Activated CD8-positive, alpha-beta memory T cell treated with anti-CD3 and anti-CD28 coated beads, Interleukin-2, amount 10 ng/mL, durations not matched to agents 7 days and 5 days (primary cell): Measurements from ENCODE around the gene VSTM1. TPM values are rescaled to one million over a fixed set of nuclear protein-coding genes. Genes with fewer than 3 reads are reported as not detected.
A peak's percentile ranks its signal among the peaks of the same experiment; 100 is the strongest.
"Not testable (repeated sequence)": the region's sequence is repeated elsewhere in the genome, so short reads cannot be mapped to it uniquely, and the experiment has no call there.

ENCODE experiments used
- ATAC-seq: fragments of 150-1000 bp; cut with Tn5 transposase; one replicate; pipeline ENCODE4 v1.10.0; 2021; ENCODE audit warnings: moderate library complexity
- CTCF ChIA-PET: fragments of 350-600 bp; sonication (Branson Sonifier 250); formaldehyde crosslinking; loops from one replicate; lab custom pipeline; 2021; ENCODE audit warnings: antibody characterized with exemption; lab: Charles Lee
- DNase-seq: peaks from one replicate; pipeline ENCODE4 v3.0.0-alpha.2; 2020
- H3K27ac Mint-ChIP-seq: one replicate; pipeline ENCODE4 v1.8.0; 2021; ENCODE audit warnings: mild to moderate bottlenecking, mixed read lengths
- H3K27me3 Mint-ChIP-seq: one replicate; pipeline ENCODE4 v1.8.0; 2021; ENCODE audit warnings: mixed read lengths
- H3K36me3 Mint-ChIP-seq: one replicate; pipeline ENCODE4 v1.8.0; 2021; ENCODE audit warnings: mild to moderate bottlenecking, mixed read lengths
- H3K4me1 Mint-ChIP-seq: one replicate; pipeline ENCODE4 v1.8.0; 2021; ENCODE audit warnings: mixed read lengths
- H3K4me3 Mint-ChIP-seq: one replicate; pipeline ENCODE4 v1.8.0; 2021; ENCODE audit warnings: mild to moderate bottlenecking, moderate library complexity, mixed read lengths
- H3K9me3 Mint-ChIP-seq: one replicate; pipeline ENCODE4 v1.8.0; 2022; ENCODE audit warnings: low read depth, mixed read lengths
- total RNA-seq, 2 experiments: library from RNA; stranded (reverse); gene quantifications; one replicate each; pipeline ENCODE4 v1.2.3, GENCODE V29; 2021

Gene VSTM1
- total RNA-seq, 2 experiments from 2014 or later = not detected

GRCh38 chr19:54041969-54042606 lies 21.6 kb downstream of the VSTM1 start:
- no peak for DNase-seq
- no peak for ATAC-seq
- CTCF ChIA-PET = interaction anchor here (1.1 to 2.2 kb wide), 4 partner anchors 12 to 249 kb away, joined by 3 to 9 read pairs (median 6); no protein-coding TSS in a partner anchor
- no peaks in the 10 kb centered on the region for H3K9me3 Mint-ChIP-seq
- no peak overlapping the region for H3K27ac Mint-ChIP-seq
- H3K4me3 Mint-ChIP-seq = no peak overlapping the region
- no peaks in the 10 kb centered on the region for H3K36me3 Mint-ChIP-seq
- no peaks in the 10 kb centered on the region for H3K4me1 Mint-ChIP-seq
- no peaks in the 10 kb centered on the region for H3K27me3 Mint-ChIP-seq

DNA sequence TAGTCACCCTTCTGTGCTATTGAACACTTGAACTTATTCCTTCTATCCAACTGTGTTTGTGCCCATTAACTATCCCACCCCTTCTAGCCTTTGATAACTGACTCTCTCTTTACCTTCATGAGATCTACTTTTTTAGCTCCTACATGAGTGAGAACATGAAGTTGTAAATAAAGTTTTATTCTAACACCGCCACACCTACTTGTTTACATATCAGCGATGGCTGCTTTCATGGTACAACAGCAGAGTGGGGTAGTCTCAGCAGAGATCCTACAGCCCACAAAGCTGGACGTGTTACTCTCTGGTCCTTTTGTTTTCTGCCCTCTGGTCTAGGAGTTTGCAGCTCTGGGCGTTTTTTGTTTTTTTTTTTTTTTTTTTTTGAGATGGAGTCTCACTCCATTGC lies 23.7 kb downstream of the VSTM1 start:
- Mint-ChIP-seq H3K9me3 (no peaks in the 10 kb centered on the region), H3K27me3 (no peaks in the 10 kb centered on the region), H3K4me1 (no peaks in the 10 kb centered on the region), H3K27ac (no peak overlapping the region), H3K36me3 (no peaks in the 10 kb centered on the region), H3K4me3 (no peak overlapping the region)
- CTCF ChIA-PET = interaction anchor here (1.6 to 1.8 kb wide), 2 partner anchors 9 to 247 kb away, joined by 4 to 6 read pairs; no protein-coding TSS in a partner anchor
- ATAC-seq = no peak
- DNase-seq = no peak

GRCh38 chr19:54036542-54036941 lies 27.2 kb downstream of the VSTM1 start:
- CTCF ChIA-PET = interaction anchor here (1.2 to 4.9 kb wide), 2 partner anchors 13 to 243 kb away, joined by 3 to 23 read pairs; no protein-coding TSS in a partner anchor
- H3K27me3 Mint-ChIP-seq = not testable (repeated sequence)

DNA sequence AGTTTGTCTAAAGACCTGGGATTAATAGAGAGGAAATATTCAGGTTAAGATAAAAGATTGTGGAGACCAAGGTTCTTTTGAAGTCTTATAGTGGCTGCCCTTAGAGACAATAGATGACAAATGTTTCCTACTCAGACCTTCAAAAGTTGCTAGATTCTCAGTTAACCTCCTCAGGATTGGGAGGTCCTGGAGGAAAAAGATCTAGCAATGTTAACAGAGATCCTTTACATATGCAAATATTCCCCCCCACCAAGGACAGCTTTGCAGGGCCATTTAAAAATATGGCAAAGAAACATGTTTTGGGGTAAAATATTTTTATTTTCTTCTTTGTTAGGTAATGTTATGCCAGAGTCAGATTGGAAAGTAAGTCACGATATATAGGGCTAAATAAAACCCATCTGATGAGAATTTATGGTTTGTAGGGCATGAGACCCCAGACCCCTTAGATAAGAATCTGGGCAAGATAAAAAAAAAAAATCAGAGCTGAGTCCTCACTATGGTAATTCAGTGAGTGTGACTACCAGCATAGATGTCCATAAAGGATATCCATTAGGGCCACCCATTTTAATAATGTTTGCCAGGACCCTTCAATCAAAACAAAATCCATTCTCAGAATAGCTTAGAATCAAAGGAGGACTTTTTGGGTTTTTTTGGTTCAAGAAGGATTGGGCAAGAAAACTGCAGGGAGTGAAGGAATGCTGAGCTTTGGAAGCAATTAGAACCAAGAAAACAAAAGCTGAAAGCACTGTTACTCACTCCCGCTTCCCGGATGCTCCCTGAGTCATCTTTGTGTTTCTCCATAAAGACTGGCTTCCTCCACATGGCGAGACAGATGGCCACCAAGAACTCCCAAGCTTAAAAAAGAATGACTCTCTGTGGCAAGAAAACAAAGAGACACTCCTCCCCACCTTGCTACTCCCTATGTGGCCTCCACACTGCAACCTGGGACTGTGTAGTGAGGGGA lies 28.2 kb downstream of the VSTM1 start:
- Mint-ChIP-seq H3K4me1 (no peaks in the 10 kb centered on the region), H3K4me3 (no peak overlapping the region), H3K9me3 (no peaks in the 10 kb centered on the region), H3K27me3 (peaks cover 7% of the 10 kb centered on the region), H3K27ac (no peak overlapping the region), H3K36me3 (no peaks in the 10 kb centered on the region)
- no peak for ATAC-seq
- CTCF ChIA-PET = interaction anchor here (1.2 to 4.9 kb wide), 2 partner anchors 12 to 242 kb away, joined by 3 to 23 read pairs; no protein-coding TSS in a partner anchor
- DNase-seq = no peak

More at GRCh38 chr19:54036542-54036941, 27.2 kb downstream of the VSTM1 start:
- not testable (repeated sequence) for ATAC-seq, H3K4me1 Mint-ChIP-seq, H3K27ac Mint-ChIP-seq, H3K36me3 Mint-ChIP-seq, DNase-seq, H3K4me3 Mint-ChIP-seq, H3K9me3 Mint-ChIP-seq

GRCh38 chr19:54030895-54031586 lies 32.7 kb downstream of the VSTM1 start:
- Mint-ChIP-seq H3K27ac (no peak overlapping the region), H3K4me1 (peaks cover 2% of the 10 kb centered on the region), H3K4me3 (no peak overlapping the region), H3K27me3 (peaks cover 8% of the 10 kb centered on the region), H3K36me3 (no peaks in the 10 kb centered on the region), H3K9me3 (no peaks in the 10 kb centered on the region)
- CTCF ChIA-PET = interaction anchor here (1.0 to 1.4 kb wide), 5 partner anchors 8 to 238 kb away, joined by 3 to 6 read pairs (median 3); partner anchors contain the start of gene PRKCG
- DNase-seq (no peak), ATAC-seq (no peak)

- H3K9me3 Mint-ChIP-seq = no peaks in the 10 kb centered on the region
- ATAC-seq (no peak), DNase-seq (peak; percentile 67)
- H3K36me3 Mint-ChIP-seq = no peaks in the 10 kb centered on the region
- H3K4me1 Mint-ChIP-seq = peaks cover 2% of the 10 kb centered on the region
- peaks cover 10% of the 10 kb centered on the region for H3K27me3 Mint-ChIP-seq
- H3K27ac Mint-ChIP-seq = no peak overlapping the region
- CTCF ChIA-PET = interaction anchor here (0.6 to 1.4 kb wide), 21 partner anchors 9 to 280 kb away, joined by 3 to 18 read pairs (median 4); no protein-coding TSS in a partner anchor
- H3K4me3 Mint-ChIP-seq = no peak overlapping the region
Measured at GRCh38 chr19:54029930-54030490, 33.7 kb downstream of the VSTM1 start.

- Mint-ChIP-seq H3K4me3 (no peak overlapping the region), H3K36me3 (no peaks in the 10 kb centered on the region), H3K27ac (no peak overlapping the region), H3K4me1 (peaks cover 2% of the 10 kb centered on the region), H3K9me3 (no peaks in the 10 kb centered on the region), H3K27me3 (peaks cover 10% of the 10 kb centered on the region)
- DNase-seq = no peak
- no peak for ATAC-seq
- CTCF ChIA-PET = interaction anchor here (0.7 to 1.4 kb wide), 13 partner anchors 13 to 256 kb away, joined by 3 to 18 read pairs (median 4); no protein-coding TSS in a partner anchor
Measured at GRCh38 chr19:54029301-54029700, 34.4 kb downstream of the VSTM1 start.

DNA sequence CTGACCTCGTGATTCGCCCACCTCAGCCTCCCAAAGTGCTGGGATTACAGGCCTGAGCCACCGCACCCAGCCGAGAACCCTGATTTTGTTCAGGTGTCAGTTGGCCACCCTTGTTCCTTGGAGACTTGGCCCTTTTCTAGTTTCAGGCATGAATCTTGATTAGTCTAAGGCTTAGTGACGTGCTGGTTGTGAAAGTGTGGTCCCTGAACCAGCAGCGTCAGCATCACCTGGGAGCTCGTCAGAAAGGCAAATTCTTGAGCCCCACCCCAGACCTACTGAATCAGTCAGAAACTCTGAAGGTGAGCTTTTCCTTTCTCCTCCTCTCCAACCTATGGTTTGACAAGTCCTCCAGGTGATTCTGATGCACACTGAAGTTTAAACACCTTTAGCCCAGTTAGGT lies 37.0 kb downstream of the VSTM1 start:
- Mint-ChIP-seq H3K9me3 (no peaks in the 10 kb centered on the region), H3K27me3 (peaks cover 21% of the 10 kb centered on the region), H3K27ac (no peak overlapping the region), H3K4me1 (peaks cover 8% of the 10 kb centered on the region), H3K36me3 (no peaks in the 10 kb centered on the region), H3K4me3 (no peak overlapping the region)
- DNase-seq (no peak), ATAC-seq (no peak)
- CTCF ChIA-PET = interaction anchor here (1.6 to 1.7 kb wide), 3 partner anchors 174 to 234 kb away, joined by 5 to 7 read pairs (median 5); no protein-coding TSS in a partner anchor

DNA sequence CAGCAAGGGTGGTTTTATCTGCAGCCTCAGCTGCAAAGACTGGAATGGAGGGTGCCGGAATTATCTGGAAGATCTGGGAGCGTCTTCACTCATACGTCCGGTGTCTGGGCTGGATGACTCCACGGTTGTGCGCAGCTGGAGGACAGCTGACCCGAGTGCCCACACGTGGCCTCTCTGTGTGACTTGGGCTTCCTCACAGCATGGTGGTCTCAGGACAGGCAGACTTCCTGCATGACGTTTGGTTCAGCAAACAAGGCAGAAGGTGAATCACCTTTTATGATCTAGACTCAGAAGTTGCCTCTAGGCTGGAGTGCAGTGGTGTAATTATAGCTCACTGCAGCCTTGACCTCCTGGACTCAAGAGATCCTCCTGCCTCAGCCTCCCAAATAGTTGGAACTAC lies 39.0 kb downstream of the VSTM1 start:
- CTCF ChIA-PET = interaction anchor here (0.8 to 3.8 kb wide), 20 partner anchors 8 to 249 kb away, joined by 3 to 67 read pairs (median 6); partner anchors contain the start of genes MYADM and PRKCG
- Mint-ChIP-seq H3K9me3 (no peaks in the 10 kb centered on the region), H3K36me3 (no peaks in the 10 kb centered on the region), H3K4me1 (peaks cover 14% of the 10 kb centered on the region), H3K4me3 (no peak overlapping the region), H3K27ac (no peak overlapping the region), H3K27me3 (peaks cover 16% of the 10 kb centered on the region)
- DNase-seq = no peak
- no peak for ATAC-seq

DNA sequence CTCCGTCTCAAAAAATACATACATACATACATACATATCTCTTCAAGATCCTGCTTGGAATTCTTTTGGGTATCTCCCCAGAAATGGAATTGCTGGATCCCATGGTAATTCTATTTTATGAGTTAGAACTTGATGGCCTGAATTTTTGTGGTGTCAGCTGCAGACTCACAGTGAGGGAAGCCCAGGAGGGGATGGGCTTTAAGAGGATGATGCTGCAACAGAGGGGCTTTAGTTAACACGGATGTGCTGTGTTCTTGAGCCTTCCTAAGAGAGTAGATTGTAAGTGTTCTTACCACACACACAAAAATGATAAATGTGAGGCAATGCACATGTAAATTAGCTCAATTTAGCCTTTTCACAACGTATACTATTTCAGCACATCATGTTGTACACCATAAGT lies 40.5 kb downstream of the VSTM1 start:
- Mint-ChIP-seq H3K4me1 (peaks cover 14% of the 10 kb centered on the region), H3K9me3 (no peaks in the 10 kb centered on the region), H3K4me3 (no peak overlapping the region), H3K27me3 (peaks cover 18% of the 10 kb centered on the region), H3K36me3 (no peaks in the 10 kb centered on the region), H3K27ac (no peak overlapping the region)
- ATAC-seq = no peak
- no peak for DNase-seq
- CTCF ChIA-PET = interaction anchor here (0.8 to 3.8 kb wide), 28 partner anchors 8 to 828 kb away, joined by 3 to 67 read pairs (median 4); partner anchors contain the start of genes MYADM and PRKCG

GRCh38 chr19:54021932-54022331 lies 41.8 kb downstream of the VSTM1 start:
- no peak for DNase-seq
- H3K4me3 Mint-ChIP-seq = no peak overlapping the region
- no peaks in the 10 kb centered on the region for H3K36me3 Mint-ChIP-seq
- peaks cover 24% of the 10 kb centered on the region for H3K27me3 Mint-ChIP-seq
- no peaks in the 10 kb centered on the region for H3K9me3 Mint-ChIP-seq
- no peak for ATAC-seq
- H3K27ac Mint-ChIP-seq = no peak overlapping the region
- peaks cover 14% of the 10 kb centered on the region for H3K4me1 Mint-ChIP-seq
- CTCF ChIA-PET = interaction anchor here (0.6 to 2.5 kb wide), 4 partner anchors 9 to 229 kb away, joined by 3 to 11 read pairs (median 4); no protein-coding TSS in a partner anchor

GRCh38 chr19:54021363-54021762 lies 42.3 kb downstream of the VSTM1 start:
- DNase-seq = no peak
- ATAC-seq = no peak

More at GRCh38 chr19:54021363-54021762, 42.3 kb downstream of the VSTM1 start:
- no peaks in the 10 kb centered on the region for H3K9me3 Mint-ChIP-seq
- no peak overlapping the region for H3K27ac Mint-ChIP-seq
- peaks cover 14% of the 10 kb centered on the region for H3K4me1 Mint-ChIP-seq
- H3K4me3 Mint-ChIP-seq = no peak overlapping the region
- CTCF ChIA-PET = interaction anchor here (1.1 to 1.2 kb wide), 2 partner anchors 228 kb away, joined by 3 to 4 read pairs; no protein-coding TSS in a partner anchor
- H3K36me3 Mint-ChIP-seq = no peaks in the 10 kb centered on the region
- H3K27me3 Mint-ChIP-seq = peaks cover 24% of the 10 kb centered on the region
